ENCODE data around the gene LDHB.
"Not testable (repeated sequence)": the region's sequence is repeated elsewhere in the genome, so short reads cannot be mapped to it uniquely, and the experiment has no call there.

Gene LDHB

DNA sequence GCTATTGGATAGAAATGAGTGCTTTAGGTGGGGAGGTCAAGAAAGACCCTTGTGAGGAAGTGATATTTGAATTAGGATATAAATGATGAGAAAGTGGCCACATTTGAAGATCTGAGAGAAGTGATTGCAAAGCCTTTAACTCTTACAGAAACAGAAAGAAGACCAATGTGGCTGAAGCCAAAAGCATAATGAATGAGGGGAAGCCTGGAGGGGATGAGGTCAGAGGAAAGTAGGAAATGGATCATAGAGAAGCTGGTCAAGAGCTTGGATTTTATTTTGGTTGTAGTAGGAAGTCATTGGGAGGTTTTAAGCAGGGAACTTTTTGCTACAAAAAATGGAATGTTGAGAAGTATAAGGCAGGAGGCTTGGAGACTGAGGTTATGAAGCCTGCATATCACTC lies 49.4 kb downstream of the LDHB start:
- DNase-seq (ENCODE audit: low read depth in 2 of 2): no peak

DNA sequence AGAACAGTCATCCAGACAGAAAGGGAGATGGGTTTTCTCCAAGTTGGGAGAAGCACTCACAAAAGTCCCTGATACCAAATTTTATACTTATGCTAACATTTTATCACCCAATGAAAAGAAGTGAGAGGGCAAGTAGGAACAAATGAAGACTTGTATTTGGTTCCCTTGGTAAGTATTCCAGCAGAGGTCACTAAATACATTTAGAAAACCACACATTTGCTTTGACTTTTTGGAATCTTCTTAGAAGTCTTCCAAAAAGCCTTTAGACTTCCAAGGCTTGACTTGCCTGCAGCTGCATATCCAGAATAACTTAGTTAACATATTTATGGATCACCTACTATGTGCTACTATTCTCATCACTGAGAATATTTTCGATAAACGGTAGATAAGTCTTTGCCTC lies 49.9 kb downstream of the LDHB start:
- DNase-seq (ENCODE audit: low read depth in 2 of 2): no peak

DNA sequence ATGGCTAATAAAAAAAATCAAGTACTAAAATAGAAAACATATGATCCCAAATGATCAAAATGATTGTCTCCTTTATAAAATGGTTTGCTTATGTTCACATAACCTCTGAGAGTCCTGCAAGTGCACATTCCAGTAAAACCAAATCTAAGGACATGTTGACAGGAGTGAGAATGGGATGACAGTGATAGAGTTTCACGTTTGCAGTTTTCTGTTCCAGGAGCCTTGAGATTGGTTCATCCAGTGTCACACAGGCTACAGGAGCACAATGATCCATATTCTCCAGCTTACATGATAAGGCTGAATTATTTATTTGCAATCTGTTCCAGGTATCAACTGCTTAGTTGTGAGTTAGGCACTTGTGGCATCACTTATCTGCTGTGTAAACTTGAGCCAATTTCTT lies 51.5 kb downstream of the LDHB start:
- DNase-seq (ENCODE audit: low read depth in 2 of 2): no peak

DNA sequence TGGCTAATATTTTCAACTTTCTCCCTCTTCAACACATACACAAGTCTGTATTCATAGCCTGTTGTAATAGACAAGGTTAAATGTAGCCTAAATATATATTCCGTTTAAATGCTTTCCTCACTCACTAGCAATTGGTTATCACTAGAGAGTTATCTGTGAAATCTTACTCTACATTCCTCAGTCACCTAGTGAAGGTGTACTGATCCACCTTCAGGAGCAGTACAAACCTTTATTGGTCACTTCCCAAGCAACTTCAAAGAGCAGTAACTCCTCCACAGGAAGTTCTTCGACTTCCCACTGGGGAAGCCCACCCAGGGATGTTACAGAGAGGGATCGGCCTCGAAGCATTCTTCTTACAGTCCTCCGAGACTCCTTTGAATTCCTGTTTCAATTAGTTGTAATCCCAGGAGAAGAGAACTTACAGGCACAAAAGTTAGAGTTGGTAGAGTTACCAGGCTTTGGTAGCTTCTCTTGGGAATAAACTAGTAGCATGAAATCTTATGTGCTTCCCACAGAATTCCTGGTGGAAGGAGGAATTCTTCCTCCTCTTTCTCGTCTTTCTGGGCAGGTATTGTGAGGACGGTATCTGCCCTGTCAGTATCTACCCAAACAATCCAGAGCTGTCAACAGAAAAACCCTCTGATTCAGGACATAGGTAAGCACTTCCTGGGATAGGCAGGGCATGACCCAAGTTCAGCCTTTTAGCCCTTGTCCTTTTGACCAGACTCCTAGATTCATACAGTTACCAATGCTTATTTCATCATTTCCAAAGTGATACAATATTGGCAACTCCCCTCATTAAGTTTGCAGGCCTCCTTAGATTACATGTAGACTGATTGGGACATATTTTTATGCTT lies 53.2 kb downstream of the LDHB start, which contains the start of gene GYS2:
Gene GYS2, minus strand, starts transcription at position 603 of the 857 bp plus-strand sequence. Its CDS starts 255 bp downstream, at position 348.
- no peak for DNase-seq (ENCODE audit: low read depth in 2 of 2)

DNA sequence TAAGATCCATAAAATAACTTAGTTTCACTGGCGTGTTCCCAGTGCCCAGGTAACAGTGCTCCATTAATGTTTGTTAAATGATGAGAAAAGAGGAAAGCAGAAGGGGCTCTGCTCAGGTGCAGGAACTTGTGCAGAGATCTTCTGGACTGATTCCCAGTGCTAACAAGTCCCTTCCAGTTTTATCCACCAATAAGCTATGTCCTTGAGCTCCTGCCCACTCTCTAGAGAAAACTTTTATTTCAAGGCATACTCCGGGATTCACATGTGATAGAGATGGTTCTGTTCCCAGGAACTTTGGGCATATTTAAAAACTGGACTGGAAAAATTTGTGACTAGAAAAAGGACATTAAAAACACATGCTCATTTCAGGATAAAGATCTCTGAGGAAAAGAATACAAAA lies 54.9 kb downstream of the LDHB start:
- DNase-seq (ENCODE audit: low read depth in 2 of 2): no peak

DNA sequence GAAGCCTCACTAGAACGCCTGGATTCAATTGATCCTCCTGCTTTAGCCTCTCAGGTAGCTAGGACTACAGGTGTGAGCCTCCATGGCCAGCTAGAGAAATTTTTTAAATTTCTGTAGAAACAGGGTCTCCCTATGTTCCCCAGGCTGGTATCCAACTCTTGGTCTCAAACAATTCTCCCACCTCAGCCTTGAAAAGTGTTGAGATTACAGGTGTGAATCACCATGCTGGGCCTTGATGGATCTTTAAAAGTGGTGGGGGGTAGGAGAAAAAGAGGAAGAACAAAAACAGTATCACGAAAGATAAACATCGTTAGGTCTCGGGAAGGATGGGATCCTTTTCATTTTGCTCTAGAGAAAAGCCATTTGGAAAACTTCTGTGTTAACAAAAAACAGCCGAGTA lies 57.4 kb downstream of the LDHB start:
- no peak for DNase-seq (ENCODE audit: low read depth in 2 of 2)

DNA sequence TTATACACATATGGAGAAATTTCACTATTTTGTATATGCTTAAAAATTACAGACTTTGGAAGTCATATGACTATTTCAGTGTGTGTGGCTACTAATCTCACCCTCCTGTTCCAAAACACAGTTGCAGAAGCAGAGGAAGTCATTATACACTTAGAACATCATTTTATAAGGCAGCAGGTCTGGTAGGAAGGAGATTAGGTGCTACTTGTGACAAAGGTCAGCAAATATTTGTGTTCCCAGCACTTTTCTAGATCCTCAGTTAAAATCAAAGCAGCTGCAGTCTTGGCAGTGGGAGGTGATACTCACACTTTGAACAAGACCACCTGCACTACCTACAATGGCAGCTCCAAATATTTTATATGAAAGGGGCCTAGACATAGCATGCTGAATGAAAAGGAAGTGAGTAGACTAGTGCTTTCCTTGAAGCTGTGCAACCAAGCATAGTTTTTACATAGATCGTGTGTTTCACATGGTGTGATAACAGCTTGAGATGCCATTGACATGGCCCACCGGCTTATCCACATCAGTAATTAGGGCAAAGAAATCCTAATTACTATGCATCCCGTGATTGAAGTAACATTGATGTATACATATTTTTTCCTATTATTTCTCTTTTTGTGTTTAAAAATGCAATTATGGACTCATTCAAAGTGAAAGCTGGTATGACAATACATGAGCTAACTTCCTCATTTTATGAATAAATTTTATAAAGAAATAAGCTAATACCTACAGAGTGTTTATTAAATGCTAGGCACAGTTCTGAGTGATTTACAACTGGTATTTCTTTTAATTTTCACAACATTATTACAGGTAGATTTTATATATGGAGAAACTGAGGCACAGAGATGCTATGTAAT lies 58.3 kb downstream of the LDHB start:
- no peak for DNase-seq (ENCODE audit: low read depth in 2 of 2)

DNA sequence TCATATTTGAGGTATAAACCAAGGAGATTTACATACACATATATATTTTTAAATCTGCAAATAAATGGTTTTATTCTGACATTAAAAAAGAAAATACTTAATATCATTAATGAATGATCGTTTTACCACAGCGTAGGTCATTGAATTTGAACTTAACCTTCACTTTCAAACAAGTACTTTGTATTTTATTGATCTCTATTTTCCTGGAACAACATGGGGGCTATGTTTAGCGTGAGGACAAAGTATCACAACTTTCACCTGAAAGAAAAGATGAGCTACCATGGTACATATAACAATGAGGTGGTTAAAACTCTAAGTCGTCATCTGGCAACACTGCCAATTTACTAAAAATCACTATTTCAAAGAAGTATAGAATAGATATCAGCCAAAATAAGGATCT lies 59.0 kb downstream of the LDHB start:
- DNase-seq (ENCODE audit: low read depth in 2 of 2): no peak

DNA sequence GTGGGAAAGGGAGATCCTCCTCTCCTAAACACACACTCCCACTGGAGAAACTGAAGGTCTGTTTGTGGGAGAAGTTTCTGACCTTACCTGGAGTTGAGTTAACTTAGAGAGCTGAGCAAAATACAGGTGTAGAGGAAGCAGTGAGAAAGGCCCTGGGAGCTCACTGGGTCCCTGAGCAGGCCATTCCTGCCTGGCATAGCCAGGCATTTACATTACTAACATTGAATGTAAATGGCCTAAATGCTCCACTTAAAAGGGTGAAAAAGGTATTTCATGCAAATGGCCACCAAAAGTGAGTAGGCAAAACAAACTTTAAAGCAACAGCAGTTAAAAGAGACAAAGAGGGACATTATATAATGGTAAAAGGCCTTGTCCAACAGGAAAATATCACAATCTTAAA lies 62.3 kb downstream of the LDHB start:
- not testable (repeated sequence) for DNase-seq (ENCODE audit: low read depth in 2 of 2)

DNA sequence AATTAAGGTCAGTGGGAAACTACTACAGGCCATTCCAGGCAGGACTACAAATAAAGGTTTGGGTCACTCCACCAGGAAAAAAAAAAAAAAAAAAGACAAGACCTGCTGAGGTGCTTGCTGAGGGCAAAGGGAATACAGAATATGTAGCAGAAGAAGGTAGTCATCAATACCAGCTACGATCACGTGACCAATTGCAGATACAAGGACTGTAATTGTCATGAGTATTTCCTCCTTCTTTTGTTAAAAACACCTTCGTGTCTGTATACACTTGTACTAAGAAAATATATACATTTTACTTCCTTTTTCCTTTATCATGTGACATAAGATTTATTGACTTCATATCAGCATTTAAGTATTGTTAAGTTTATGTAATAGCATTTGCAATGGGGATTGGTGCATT lies 72.2 kb downstream of the LDHB start:
- DNase-seq (ENCODE audit: low read depth in 2 of 2): no peak

All from activated CD4-positive, alpha-beta T cell treated with anti-CD3 and anti-CD28 coated beads for 24 hours (primary cell).